ENCODE data around the gene C1orf52. TPM values are rescaled to one million over a fixed set of nuclear protein-coding genes. Genes with fewer than 3 reads are reported as not detected.

The C1orf52 gene
- total RNA-seq: 18.6 TPM

DNA sequence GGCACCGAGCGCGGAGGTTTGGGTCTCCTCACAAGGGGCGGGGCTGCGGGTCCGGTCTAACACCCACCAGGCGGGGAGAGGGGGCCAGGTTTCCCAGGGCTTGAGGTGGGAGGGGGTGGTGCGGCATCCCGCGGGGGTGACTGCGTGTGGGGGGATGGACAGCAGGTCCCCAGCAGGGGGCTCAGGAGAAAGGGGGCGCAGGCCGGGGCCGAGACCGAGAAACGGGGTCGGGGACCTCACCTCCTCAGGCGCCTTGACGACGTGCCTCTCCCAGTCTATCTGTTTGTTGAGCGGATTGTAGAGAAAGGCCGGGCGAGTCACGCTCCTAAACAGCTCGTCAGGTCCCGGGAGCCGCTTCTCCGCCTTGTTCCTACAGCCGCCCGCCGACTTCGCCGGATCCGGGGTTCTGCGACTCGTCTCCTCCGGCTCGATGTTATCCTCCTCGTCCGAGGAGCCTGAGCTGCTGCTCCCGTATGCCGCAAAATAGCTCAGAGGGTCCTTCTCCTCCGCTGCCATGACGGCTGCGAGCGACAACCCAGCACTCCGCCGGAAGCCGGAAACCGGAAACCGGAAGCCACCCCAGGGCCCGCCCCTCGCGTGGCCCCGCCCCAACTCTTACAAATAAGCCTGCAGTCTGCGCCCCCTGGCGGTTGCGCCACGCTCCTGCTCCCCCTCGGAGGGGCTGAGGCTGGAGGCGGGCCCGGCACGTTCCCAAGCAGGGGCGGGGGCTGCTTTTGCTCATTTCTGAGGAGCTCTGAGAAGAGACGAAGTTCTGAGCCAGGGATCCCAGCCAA lies at the start of gene C1orf52:
Gene C1orf52 (minus strand): TSS at position 545 of the 794 bp plus-strand sequence. CDS start 29 bp downstream, at position 516.
- peak; percentile 94 for DNase-seq (ENCODE audit: low spot score)

DNA sequence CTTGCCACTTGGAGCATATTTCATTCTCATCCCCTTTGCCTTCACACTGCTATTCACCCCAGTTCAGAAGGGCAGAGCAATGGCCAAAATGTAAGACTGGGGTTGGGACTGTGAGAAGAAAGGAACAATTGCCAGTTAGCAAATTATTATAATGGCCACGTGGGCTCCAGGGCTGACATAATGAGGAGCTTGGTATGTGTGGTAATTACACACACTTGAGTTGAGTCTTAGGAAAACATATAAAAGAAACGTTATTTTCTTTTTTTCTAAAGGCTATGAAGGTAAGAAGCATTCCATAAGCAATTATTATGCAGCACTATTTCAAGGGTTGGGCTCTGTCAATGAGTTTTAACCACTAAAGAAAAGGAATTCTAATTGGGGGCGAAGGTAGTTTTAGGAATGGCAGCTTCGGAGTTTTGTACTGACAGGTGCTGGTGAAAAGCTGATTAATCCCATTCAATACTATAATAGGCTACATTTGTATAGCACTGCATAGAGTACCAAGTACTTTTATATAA lies 49.4 kb upstream of the C1orf52 start:
- DNase-seq (ENCODE audit: low spot score): no peak

DNA sequence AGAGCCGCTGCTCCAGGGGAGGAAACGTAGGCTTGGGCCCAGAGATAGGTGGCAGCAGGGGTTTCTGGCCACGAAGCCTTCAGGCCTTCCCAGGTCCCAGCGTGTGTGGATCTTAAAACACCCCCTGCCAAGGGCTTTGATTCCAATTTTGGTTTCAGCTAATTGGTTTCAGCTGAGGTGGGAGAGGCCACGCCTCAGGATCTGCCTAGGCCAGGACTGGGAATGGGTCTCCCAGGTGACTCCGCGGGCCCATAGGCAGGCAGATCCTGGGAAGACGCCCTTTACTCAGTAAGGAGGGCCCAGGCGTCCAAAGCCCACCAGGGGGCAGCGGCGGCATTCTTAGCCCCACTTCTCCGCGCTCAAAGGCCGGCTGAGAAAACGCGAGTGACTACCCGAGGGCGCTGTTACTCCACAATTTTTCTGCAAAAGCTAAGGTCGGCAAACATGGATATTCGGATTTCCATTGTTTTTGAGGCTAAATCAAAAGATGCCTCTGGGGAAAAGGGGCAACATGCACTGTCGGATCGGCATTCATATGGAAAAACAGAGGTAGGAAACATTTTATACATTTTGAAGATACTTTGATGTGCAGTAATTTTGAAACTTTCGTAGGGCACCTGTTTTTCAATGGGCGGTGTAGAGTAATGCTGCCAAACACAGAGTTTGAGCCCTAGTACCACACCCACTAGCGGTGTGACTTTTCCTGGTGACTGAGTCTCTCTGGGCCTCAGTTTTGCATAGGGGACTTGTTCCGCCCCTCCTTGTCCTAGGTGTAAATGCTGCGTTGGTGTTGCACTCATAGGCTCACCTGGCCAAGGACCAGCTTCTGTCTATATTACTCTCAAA lies 48.7 kb upstream of the C1orf52 start:
- peak; percentile 88 for DNase-seq (ENCODE audit: low spot score)

DNA sequence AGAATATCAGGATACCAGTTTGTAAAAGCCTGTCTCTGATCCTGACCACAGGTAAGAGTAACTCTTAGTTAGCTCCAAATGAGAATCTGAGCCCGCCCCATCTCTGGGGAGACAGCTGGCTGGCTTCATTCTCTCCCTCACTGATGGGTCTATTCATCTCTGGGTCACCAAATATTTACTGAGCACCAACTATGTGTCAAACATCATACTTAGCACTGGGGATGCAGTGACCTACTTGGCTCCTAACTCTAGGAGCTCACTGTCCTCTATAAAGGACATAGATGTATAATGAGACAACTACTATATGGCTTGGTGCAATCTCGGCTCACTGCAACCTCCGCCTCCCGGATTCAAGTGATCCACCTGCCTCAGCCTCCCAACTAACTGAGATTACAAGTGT lies 46.8 kb upstream of the C1orf52 start:
- DNase-seq (ENCODE audit: low spot score): no peak

DNA sequence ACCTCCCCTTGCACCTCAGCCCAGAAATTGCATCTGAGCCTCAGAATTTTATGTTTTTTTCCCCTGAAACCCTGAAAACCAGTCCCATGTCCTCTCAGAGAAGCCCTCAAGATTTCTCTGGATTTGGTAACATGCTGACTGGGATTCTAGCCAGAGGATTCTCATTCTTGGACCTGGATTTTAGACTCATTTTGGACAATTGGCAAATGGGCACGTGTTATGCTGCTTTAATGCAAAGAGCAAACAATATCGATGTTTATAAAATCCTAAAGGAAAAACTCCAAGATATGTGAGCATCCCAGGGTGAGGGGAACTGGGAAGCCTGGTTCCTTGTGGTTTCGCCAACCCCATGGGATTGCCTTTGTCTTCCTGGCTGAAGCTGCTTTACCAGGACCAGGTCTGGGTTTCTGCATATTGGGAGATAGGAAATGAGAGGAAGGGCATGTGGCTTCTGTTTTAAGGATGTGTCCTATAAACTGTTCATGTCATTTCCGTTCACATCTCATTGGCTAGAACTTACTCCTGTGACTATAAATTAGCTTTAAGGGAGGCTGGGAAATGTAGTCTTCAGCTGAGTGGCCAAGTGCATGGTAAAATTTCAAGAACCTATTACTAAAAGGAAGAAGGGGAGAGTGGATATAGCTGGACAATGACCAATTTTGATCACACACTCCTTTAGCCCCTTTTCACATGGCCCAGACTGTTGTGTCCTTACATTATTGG lies 44.1 kb upstream of the C1orf52 start:
- no peak for DNase-seq (ENCODE audit: low spot score)

DNA sequence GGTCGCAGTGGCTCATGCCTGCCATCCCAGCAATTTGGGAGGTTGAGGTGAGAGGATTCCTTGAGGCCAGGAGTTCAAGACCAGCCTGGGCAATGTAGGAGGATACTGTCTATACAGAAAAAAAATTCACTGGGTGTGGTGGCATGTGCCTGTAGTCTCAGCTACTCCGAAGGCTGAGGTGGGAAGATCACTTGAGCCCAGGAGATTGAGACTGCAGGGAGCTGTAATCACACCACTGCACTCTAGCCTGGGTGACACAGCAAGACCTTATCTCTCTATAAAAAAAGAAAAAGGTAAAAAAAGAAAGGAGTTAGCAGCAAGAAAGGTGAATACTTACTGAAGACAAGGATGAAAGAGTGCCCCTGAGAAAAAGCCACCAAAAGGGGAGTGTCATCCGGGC lies 40.7 kb upstream of the C1orf52 start:
- no peak for DNase-seq (ENCODE audit: low spot score)

DNA sequence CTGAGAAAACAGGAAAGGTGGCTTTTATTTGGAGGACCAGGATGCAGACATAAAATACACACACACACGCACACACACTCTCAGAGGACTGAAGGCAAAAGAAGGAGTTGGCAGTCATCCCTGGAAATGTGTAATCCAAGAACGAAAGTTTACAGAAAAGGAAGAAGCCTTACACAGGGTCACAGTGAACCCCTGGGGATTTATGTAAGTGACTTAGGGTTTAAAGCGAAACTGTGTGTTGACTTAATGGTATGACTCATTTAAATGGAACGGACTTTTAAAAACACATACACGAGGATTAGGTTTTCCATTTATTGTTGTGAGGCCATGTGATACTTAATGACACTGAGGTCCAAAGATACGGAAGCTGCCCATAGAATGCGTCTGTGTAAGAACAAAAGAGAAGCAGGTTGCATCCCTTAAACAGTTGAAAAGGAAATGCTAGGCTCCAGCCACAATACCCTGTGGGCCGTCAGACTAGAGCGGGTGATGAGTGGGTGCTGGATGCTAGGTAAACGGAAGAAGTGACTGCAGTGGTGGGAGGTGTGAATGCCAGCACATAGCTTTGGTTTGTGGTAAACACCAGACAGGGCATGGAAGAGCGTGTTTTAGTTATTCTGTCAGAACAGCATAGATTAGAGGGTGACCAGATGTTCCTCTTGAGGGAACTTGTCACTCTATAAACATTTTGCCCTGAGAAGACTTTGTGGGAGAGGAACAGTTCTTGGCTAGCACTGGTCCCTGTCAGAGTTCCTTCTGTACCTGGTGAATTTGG lies 38.6 kb upstream of the C1orf52 start:
- DNase-seq (ENCODE audit: low spot score): peak; percentile 84

DNA sequence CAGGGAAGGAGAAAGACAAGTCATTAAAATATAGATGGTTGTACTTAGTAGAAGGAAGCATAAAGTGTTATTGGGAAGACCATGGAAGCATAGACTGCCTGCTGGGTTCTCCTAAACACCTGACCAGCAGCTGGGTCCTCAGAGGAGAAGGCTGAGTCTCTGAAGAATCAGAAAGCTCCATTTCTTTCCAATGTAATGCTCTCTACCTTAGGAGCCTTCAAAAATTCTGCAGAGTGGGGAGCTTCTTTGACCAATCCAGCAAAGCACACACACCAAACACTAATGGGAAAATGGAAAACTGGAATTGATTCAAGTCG lies 38.0 kb upstream of the C1orf52 start:
- DNase-seq (ENCODE audit: low spot score): no peak

DNA sequence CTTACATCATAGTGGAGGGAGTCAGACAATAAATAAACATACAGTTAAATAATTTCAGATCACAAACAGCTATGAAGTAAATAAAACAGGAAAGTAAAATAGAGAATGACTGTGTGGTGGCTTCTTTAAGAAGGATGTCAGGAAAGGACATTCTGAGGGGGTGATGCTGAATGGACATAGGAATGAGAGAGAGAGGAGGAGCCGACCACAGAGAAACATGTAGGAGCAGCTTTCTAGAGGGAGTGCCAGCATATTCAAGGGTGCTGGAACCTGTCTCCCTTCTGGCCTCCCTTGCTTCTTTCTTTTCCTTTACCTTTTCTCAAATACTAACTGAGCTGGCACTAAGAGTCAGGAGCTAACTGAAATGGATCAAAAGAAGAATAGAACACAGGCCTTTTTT lies 37.5 kb upstream of the C1orf52 start:
- DNase-seq (ENCODE audit: low spot score): no peak

DNA sequence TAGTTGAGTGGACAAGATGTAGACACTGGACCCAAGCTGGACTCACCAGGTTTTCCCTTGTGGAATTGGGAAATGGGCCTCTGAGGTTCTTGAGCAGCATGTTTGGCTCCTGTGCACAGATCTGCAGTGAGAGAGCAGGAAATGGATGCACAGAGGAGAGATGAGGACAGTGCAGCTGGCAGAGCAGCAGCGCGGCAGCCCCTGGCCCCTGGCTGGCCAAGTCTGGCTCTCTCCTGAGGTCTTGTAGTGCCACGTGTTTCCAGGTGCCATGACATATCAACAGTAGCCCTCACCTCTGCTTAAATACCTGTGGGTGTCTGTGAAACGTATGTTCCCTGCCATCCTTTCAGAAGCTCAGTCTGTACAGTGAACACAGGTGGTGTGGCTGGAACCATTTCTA lies 36.2 kb upstream of the C1orf52 start:
- no peak for DNase-seq (ENCODE audit: low spot score)

DNA sequence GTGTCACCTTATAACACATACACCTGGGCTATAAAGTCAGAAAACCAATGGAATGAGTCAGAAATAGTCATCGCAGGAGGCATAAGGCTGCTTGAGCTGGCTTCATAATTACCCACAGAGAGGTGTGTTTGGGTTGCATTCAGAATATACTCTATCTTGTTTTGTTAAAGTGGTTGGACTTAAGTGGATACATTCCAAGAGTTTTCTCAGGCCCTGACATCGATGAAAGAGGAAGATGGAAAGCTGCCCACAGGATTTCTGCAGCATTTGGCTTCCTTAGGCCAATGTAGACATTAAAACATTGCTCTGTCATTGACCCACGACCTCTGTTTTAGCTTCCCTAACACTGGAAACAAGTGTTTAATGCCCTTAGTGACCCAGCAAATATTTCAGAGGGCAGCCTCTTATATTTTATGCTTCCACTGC lies 35.6 kb upstream of the C1orf52 start:
- no peak for DNase-seq (ENCODE audit: low spot score)

DNA sequence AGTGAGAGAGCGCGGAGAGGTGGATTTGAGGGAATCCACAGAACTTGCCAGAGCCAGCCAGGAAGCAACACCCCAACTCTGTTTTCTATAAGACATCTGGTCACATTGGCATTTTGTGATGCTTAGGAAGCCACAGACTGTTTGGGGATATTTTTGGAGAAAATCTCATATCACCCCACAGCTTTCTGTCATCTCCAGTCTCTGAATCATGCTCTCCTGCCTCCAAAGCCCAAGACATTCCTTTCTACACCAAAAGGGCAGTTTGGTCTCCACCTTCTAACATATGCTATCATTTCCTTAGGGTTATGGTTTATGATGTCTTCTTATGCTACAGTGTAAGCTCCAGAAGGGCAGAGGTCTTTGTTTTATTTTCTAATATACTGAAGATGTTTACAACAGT lies 31.4 kb upstream of the C1orf52 start:
- DNase-seq (ENCODE audit: low spot score): no peak

DNA sequence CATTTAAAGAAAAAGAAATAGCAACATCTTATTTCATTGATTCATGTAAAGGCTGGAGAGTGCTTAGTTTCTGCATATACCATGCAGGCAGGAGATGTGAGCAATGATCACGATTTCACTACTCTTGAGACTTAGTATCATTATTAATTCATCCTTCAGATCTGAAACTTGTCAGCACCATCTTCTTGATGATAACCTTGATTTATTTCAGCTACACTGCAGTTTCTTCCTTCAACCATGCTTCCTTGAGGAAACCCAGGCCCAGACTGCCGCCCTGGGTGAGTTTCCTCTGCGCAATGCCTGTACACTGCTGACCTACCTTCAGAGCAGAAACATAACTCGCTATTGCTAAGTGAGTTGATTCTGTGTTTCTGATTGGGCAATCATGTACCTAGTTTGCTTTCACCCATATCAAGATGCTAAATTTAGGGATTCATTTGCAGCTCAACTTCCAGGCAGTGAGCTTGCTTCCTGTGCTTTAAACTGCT lies 30.4 kb upstream of the C1orf52 start:
- DNase-seq (ENCODE audit: low spot score): no peak

DNA sequence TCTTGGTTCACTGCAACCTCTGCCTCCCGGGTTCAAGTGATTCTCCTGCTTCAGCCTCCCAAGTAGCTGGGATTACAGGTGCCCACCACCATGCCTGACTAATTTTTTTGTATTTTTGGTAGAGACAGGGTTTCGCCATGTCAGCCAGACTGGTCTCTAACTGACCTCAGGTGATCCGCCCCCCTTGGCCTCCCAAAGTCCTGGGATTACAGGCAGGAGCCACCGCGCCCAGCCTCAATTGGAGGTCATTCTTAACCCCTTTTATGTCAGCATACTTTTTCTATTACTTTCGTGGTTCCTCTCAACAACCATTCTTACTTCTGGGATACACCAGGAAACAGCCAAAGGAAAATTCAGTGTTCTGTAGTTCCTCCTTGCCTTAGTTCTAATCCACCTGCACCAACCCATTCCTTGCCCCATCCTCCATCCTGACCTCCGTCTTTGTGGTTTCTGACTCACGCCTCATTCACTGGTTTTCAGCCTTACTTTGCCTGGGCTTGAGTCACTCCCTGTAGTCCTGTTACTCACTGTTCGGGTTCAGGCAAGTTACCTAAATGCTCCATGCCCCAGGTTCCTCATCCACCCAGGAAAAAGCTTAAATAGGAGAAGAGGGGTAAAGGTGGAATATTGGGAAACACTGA lies 29.9 kb upstream of the C1orf52 start:
- DNase-seq (ENCODE audit: low spot score): no peak

DNA sequence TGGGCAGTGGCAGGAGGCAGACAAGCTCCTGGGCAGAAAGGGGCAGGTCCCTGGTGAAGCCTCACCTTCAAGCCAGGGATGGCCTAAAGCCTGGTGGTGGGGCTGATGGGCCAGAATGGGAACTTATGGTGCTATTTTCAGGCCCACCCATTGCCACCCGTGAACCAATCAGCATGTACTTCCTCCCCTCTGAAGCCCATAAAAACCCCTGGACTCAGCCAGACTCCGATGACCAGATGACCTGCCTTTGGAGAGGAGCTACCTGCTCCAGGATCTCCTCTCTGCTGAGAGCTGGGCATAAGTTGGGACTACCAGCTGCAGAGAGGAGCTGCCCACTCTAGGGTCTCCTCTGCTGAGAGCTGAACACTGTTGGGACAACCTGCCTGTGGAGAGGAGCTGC lies 24.7 kb upstream of the C1orf52 start:
- DNase-seq (ENCODE audit: low spot score): no peak

DNA sequence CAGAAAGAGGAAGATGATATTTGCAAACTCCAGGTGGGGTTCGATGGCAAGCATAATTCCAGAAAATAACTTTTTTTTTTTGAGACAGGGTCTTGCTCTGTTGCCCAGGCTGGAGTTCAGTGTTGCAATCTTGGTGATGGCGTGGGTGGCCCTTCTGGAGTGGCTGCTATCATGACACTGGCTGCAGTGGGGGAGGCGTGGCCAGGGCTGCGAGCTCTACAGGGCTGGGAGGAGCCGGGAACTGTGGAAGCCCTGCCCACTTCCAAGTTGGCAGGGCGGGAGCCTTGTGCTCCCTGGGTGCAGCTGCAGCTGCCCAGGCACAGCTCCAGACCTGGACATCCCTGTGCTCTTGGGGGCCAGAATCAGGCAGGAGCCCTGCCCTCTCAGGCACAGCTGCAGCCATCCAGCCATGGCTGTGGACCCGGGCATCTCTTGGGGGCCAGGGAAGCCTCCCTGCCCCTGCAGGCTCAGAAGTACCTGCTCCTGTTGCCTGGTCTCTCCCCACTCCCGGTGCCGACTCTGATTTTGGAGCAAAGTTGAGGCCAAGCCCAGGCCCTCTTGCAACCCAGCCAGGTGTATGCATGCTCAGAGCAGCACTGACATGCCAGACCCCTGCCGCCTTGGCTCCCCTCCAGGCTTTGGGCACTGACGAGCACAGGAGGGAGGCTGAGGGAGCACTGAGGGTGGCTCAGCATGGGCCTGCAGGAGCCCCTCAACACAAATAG lies 24.2 kb upstream of the C1orf52 start:
- DNase-seq (ENCODE audit: low spot score): peak; percentile 52

DNA sequence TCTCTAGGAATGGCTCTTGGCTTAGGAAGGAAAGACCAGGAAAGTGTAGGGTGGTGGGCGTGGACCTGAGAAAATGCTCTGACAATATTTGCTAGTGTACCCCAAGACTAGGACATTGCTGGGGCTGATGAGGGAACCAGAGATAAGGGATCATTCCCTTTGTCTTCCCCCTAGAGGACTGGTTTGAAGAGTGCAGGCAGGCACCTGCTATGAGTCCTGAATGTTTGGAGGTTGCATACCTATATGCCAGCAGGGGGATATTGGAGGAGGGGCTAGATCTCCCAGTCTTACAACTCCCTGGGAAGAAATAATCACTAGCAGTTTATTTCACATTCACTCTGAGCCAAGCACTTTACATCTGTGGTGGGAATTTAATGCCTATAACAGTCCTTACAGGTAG lies 23.0 kb upstream of the C1orf52 start:
- DNase-seq (ENCODE audit: low spot score): no peak

DNA sequence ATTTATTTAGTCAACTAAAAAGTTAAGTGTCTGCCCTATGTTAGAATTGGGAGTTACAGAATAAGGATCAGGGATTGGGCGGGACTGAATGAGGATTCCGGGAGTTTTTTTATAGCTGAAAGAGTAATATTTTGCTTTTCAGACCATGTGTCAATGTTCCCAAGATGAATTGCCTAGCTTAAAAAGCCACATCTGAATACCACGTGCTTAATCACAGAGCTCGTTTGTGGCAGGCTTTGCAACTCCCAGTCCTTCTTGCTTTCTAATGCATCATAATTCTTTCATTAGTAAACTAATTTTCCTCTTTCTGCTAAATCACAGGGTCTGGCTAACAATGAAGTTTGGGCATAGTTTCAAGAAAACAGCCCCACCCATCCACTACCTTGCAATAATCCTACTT lies 21.2 kb upstream of the C1orf52 start:
- DNase-seq (ENCODE audit: low spot score): no peak

DNA sequence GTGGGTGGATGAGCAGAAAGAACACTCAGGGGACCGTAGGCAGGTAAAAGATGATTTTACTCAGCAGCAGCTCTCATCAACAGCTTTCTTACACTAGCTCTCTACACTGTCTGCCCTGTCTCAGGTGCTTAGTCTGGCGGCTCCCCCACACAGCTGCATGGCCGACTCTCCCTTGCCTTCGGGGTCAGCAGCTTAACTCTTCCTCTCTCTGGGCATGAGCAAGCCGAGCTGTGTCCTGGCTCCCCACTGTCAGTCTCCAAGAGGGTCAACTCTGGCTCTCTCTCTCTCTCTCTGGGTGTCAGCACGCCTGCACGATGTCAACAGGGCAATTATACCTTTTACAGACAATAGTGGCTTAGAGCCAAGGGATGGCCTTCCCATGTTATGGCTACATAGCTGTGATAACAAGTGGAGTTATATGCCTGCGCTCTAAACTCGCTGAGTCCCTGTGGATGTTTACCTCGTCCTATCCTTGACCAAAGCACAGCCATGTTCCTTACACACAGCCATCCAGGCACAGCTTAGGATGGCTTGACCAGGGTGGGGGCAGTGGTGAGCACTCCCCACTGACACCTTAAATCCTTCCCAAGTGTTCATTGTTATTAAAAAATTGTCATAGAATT lies 20.1 kb upstream of the C1orf52 start:
- no peak for DNase-seq (ENCODE audit: low spot score)

DNA sequence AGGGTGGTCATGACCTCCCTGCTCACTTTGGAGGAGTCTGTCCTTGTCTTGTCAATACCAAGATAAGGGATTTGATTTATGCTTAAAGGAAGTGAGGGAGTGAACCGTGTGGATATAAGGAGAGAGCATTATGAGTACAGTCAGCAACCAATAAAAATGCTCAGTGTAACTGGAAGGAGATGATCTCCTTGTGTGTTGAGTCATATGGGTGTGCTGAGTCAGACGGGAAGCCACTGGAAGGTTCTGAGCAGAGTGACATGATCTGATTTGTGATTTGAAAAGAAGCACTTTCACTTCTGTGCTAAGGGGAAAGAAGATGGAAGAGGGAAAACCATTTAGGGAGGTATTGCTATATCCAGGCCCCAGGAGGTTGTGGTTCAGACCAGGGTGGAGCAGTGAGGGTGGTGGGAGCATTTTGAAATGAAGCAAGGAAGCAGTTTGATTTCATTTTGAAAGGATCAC lies 19.4 kb upstream of the C1orf52 start:
- peak; percentile 78 for DNase-seq (ENCODE audit: low spot score)
